Neural progenitor cell (in vitro differentiated cells): Measurements from ENCODE around the gene SOBP. TPM values are rescaled to one million over a fixed set of nuclear protein-coding genes. Genes with fewer than 3 reads are reported as not detected.

Experiments used
- DNase-seq: peaks from one replicate; pipeline ENCODE4 v3.0.0-alpha.2; 2016; ENCODE audit warnings: low spot score
- H2AFZ ChIP-seq: fragments of 200-600 bp; sonication (generic); replicated peaks from 2 replicates; pipeline ENCODE4 v1.6.1; 2016; ENCODE audit warnings: antibody characterized with exemption
- H3F3A ChIP-seq: fragments of 200-600 bp; sonication (generic); 2 replicates; pipeline ENCODE4 v1.6.1; 2016; ENCODE audit warnings: antibody characterized with exemption, low read depth
- H3K27ac ChIP-seq: fragments of 200-600 bp; sonication (generic); 2 replicates; pipeline ENCODE4 v1.5.1; 2016; ENCODE audit warnings: mild to moderate bottlenecking
- H3K27me3 ChIP-seq: fragments of 200-600 bp; sonication (generic); 2 replicates; pipeline ENCODE4 v1.6.1; 2016; ENCODE audit warnings: mild to moderate bottlenecking, moderate library complexity
- H3K36me3 ChIP-seq: fragments of 200-600 bp; sonication (generic); 2 replicates; pipeline ENCODE4 v1.5.1; 2016
- H3K4me1 ChIP-seq: fragments of 200-600 bp; sonication (generic); 2 replicates; pipeline ENCODE4 v1.6.1; 2016; ENCODE audit warnings: mixed run types
- H3K4me2 ChIP-seq: fragments of 200-600 bp; sonication (generic); 2 replicates; pipeline ENCODE4 v1.6.1; 2016
- H3K4me3 ChIP-seq: fragments of 200-600 bp; sonication (generic); 2 replicates; pipeline ENCODE4 v1.5.1; 2016
- H3K79me2 ChIP-seq: fragments of 200-600 bp; sonication (generic); 2 replicates; pipeline ENCODE4 v1.6.1; 2016; ENCODE audit warnings: low read depth
- H3K9ac ChIP-seq: fragments of 200-600 bp; sonication (generic); 2 replicates; pipeline ENCODE4 v1.6.1; 2016
- H3K9me3 ChIP-seq: fragments of 200-600 bp; sonication (generic); 2 replicates; pipeline ENCODE4 v1.5.1; 2016; ENCODE audit warnings: low read depth
- H4K20me1 ChIP-seq: fragments of 200-600 bp; sonication (generic); 2 replicates; pipeline ENCODE4 v1.6.1; 2016; ENCODE audit warnings: low read depth
- H3K27ac Mint-ChIP-seq: 3 replicates; pipeline ENCODE4 v1.8.0; 2021; ENCODE audit warnings: mixed read lengths
- H3K27me3 Mint-ChIP-seq: 2 replicates; pipeline ENCODE4 v1.8.0; 2022; ENCODE audit warnings: low read depth, mild to moderate bottlenecking, inconsistent platforms, moderate library complexity, mixed read lengths; ENCODE audit not compliant: insufficient read depth
- H3K36me3 Mint-ChIP-seq: 3 replicates; pipeline ENCODE4 v1.8.0; 2021; ENCODE audit warnings: mixed read lengths
- H3K4me1 Mint-ChIP-seq: 3 replicates; pipeline ENCODE4 v1.8.0; 2021; ENCODE audit warnings: mixed read lengths
- H3K4me3 Mint-ChIP-seq: 3 replicates; pipeline ENCODE4 v1.8.0; 2021; ENCODE audit warnings: mild to moderate bottlenecking, moderate library complexity, mixed read lengths
- H3K9me3 Mint-ChIP-seq: 3 replicates; pipeline ENCODE4 v1.8.0; 2020; ENCODE audit warnings: mixed read lengths
- CTCF ChIP-seq: fragments of 200-600 bp; sonication (generic); IDR thresholded peaks from 2 replicates; pipeline ENCODE4 v1.5.1; 2017; ENCODE audit warnings: antibody characterized with exemption, mild to moderate bottlenecking
- EZH2 ChIP-seq: fragments of 200-600 bp; sonication (generic); IDR thresholded peaks from 2 replicates; pipeline ENCODE4 v1.6.1; 2017; ENCODE audit warnings: antibody characterized with exemption, mild to moderate bottlenecking, moderate library complexity
- EZH2phosphoT487 ChIP-seq: fragments of 200-600 bp; sonication (generic); IDR thresholded peaks from 2 replicates; pipeline ENCODE4 v1.6.1; 2017; ENCODE audit warnings: antibody characterized with exemption
- total RNA-seq: library from RNA; depleted of rRNA; stranded (reverse); fragments of >200 nt; gene quantifications from 2 replicates; pipeline ENCODE4 v1.2.3, GENCODE V29; 2015; ENCODE audit warnings: low replicate concordance

SOBP gene
- total RNA-seq, 1 donor from 2014 or later: 12.6 TPM

GRCh38 chr6:107602321-107603005 is 112.5 kb downstream of the SOBP start:
- Mint-ChIP-seq H3K4me3 (peak overlapping the region; percentile 54), H3K27ac (peak overlapping the region; percentile 93), H3K36me3 (peaks cover 3% of the 10 kb centered on the region), H3K9me3 (no peaks in the 10 kb centered on the region), H3K27me3 (peaks cover 2% of the 10 kb centered on the region), H3K4me1 (peaks cover 86% of the 10 kb centered on the region)
- DNase-seq: peak; percentile 46
- Histone ChIP-seq H3K4me3 (no peak overlapping the region), H3K9ac (no peak overlapping the region), H3K79me2 (no peaks in the 10 kb centered on the region), H3K9me3 (no peaks in the 10 kb centered on the region), H3F3A (peaks cover 45% of the 10 kb centered on the region), H3K27me3 (no peaks in the 10 kb centered on the region), H3K4me2 (peak overlapping the region; percentile 59), H3K27ac (peak overlapping the region; percentile 23), H3K4me1 (peaks cover 76% of the 10 kb centered on the region), H4K20me1 (peaks cover 49% of the 10 kb centered on the region), H3K36me3 (no peaks in the 10 kb centered on the region), H2AFZ (no peak overlapping the region)
- no peak for TF ChIP-seq EZH2
- TF ChIP-seq CTCF: no peak
- TF ChIP-seq EZH2phosphoT487: no peak

- Histone ChIP-seq H3K9ac (no peak overlapping the region), H3K79me2 (no peaks in the 10 kb centered on the region), H3K36me3 (no peaks in the 10 kb centered on the region), H4K20me1 (peaks cover 49% of the 10 kb centered on the region), H3F3A (peaks cover 45% of the 10 kb centered on the region), H3K9me3 (no peaks in the 10 kb centered on the region), H3K4me2 (peak overlapping the region; percentile 59), H3K4me1 (peaks cover 82% of the 10 kb centered on the region), H3K4me3 (no peak overlapping the region), H3K27me3 (no peaks in the 10 kb centered on the region), H2AFZ (no peak overlapping the region), H3K27ac (no peak overlapping the region)
- no peak overlapping the region for H3K4me3 Mint-ChIP-seq
- TF ChIP-seq CTCF (no peak), EZH2phosphoT487 (no peak), EZH2 (no peak)
- H3K4me1 Mint-ChIP-seq: peaks cover 86% of the 10 kb centered on the region
- peaks cover 2% of the 10 kb centered on the region for H3K27me3 Mint-ChIP-seq
- peaks cover 2% of the 10 kb centered on the region for H3K36me3 Mint-ChIP-seq
- no peak for DNase-seq
- H3K9me3 Mint-ChIP-seq: no peaks in the 10 kb centered on the region
- H3K27ac Mint-ChIP-seq: peak overlapping the region; percentile 93
These were observed 113.1 kb downstream of the SOBP start for GRCh38 chr6:107603006-107603370.

GRCh38 chr6:107604549-107604948 is 114.6 kb downstream of the SOBP start:
- peaks cover 46% of the 10 kb centered on the region for H4K20me1 ChIP-seq
- no peak overlapping the region for H2AFZ ChIP-seq
- H3K9me3 ChIP-seq: no peaks in the 10 kb centered on the region
- Mint-ChIP-seq H3K4me3 (no peak overlapping the region), H3K36me3 (peaks cover 1% of the 10 kb centered on the region), H3K4me1 (peaks cover 87% of the 10 kb centered on the region), H3K27me3 (peaks cover 2% of the 10 kb centered on the region), H3K9me3 (no peaks in the 10 kb centered on the region), H3K27ac (no peak overlapping the region)
- H3K4me1 ChIP-seq: peaks cover 89% of the 10 kb centered on the region
- H3K4me2 ChIP-seq: no peak overlapping the region
- H3K36me3 ChIP-seq: no peaks in the 10 kb centered on the region
- H3F3A ChIP-seq: peaks cover 43% of the 10 kb centered on the region
- H3K79me2 ChIP-seq: no peaks in the 10 kb centered on the region
- no peak overlapping the region for H3K4me3 ChIP-seq
- TF ChIP-seq CTCF: peak; percentile 26
- TF ChIP-seq EZH2: no peak
- no peak for TF ChIP-seq EZH2phosphoT487
- no peaks in the 10 kb centered on the region for H3K27me3 ChIP-seq
- no peak for DNase-seq
- H3K27ac ChIP-seq: no peak overlapping the region
- H3K9ac ChIP-seq: no peak overlapping the region
